Fibroblast of mammary gland (primary cell): ENCODE results near the gene ECEL1.

Experiments
- DNase-seq: peaks from one replicate; pipeline ENCODE4 v3.0.0-alpha.2; 2010; ENCODE audit warnings: low read depth
- H3K4me3 ChIP-seq: 2 replicates; pipeline ENCODE4 v1.5.1; 2011; ENCODE audit warnings: low read depth, mild to moderate bottlenecking, low read length, moderate library complexity; ENCODE audit not compliant: control insufficient read depth
- TF ChIP-seq, protein P1 (sequence below): conservative IDR thresholded peaks from 2 replicates; pipeline ENCODE4 v1.5.1; 2011; ENCODE audit warnings: low read depth, low read length, inconsistent platforms; ENCODE audit not compliant: control insufficient read depth, insufficient read depth

Gene ECEL1

DNA sequence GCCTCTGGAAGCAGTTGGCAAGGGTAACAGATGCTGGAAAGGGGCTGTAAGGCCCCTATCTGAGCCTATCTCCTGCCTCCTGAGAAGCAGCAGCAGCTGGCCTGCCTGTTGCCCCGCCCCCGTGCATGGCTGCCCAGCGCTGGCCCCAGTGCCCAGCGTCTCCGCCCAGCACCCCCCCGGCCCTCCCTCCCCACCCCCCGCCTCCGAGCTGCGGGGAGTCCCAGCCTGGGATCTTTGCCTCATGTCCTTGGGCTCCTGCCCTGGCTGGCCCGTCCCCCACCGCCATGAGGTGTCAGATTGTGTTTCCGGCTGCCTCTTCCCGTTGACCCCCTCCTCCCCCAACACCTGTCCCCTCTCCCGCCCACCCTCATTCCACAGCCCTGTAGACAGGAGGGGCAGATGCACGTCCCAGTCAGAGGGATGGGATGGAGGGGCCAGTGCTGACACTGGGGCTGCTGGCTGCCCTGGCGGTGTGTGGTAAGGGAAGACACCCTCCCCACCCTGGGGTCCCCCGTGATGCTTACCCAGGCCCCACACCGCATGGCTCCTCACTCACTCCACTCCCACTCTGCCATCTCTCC is 38.2 kb upstream of the ECEL1 start, which contains the start of gene CHRND:
TSS of gene CHRND (plus strand) at position 370 of the 581 bp plus-strand sequence. CDS start at position 426, 56 bp downstream.
- H3K4me3 ChIP-seq = no peak within 1 kb of the TSS
- TF ChIP-seq, protein P1, sequence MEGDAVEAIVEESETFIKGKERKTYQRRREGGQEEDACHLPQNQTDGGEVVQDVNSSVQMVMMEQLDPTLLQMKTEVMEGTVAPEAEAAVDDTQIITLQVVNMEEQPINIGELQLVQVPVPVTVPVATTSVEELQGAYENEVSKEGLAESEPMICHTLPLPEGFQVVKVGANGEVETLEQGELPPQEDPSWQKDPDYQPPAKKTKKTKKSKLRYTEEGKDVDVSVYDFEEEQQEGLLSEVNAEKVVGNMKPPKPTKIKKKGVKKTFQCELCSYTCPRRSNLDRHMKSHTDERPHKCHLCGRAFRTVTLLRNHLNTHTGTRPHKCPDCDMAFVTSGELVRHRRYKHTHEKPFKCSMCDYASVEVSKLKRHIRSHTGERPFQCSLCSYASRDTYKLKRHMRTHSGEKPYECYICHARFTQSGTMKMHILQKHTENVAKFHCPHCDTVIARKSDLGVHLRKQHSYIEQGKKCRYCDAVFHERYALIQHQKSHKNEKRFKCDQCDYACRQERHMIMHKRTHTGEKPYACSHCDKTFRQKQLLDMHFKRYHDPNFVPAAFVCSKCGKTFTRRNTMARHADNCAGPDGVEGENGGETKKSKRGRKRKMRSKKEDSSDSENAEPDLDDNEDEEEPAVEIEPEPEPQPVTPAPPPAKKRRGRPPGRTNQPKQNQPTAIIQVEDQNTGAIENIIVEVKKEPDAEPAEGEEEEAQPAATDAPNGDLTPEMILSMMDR = no peak
- no peak for DNase-seq

DNA sequence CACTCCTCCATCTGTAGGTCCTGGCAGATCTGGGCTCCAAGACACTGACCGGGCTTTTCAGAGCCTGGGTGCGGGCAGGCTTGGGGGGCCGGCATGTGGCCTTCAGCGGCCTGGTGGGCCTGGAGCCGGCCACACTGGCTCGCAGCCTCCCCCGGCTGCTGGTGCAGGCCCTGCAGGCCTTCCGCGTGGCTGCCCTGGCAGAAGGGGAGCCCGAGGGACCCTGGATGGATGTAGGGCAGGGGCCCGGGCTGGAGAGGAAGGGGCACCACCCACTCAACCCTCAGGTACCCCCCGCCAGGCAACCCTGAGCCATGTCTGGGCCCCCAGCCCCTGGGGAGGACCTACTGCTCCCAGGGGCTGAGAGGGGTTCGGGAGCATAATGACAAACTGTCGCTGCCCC is 37.6 kb upstream of the ECEL1 start:
- DNase-seq = no peak
- H3K4me3 ChIP-seq = no peak overlapping the region
- TF ChIP-seq, protein P1 = no peak

DNA sequence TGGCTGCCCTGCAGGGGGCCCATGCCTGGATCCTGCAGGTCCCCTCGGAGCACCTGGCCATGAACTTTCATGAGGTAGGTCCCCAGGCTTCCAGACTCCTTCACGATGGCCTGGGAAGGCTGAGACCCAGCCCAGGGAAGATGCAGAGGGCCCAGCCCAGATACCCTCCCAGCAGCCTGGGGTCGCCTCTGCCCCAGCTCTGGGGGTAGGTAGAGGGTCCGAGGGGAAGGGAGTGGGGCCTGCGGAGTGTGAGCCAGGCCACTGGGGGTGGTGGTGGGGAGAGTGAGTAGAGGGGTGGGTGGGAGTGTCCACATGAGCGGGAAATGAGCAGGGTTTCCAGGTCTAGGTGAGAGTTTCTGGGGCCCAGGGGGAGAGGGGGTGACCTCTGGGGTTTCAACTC is 37.1 kb upstream of the ECEL1 start:
- H3K4me3 ChIP-seq = no peak overlapping the region
- TF ChIP-seq, protein P1 = no peak
- DNase-seq = no peak

DNA sequence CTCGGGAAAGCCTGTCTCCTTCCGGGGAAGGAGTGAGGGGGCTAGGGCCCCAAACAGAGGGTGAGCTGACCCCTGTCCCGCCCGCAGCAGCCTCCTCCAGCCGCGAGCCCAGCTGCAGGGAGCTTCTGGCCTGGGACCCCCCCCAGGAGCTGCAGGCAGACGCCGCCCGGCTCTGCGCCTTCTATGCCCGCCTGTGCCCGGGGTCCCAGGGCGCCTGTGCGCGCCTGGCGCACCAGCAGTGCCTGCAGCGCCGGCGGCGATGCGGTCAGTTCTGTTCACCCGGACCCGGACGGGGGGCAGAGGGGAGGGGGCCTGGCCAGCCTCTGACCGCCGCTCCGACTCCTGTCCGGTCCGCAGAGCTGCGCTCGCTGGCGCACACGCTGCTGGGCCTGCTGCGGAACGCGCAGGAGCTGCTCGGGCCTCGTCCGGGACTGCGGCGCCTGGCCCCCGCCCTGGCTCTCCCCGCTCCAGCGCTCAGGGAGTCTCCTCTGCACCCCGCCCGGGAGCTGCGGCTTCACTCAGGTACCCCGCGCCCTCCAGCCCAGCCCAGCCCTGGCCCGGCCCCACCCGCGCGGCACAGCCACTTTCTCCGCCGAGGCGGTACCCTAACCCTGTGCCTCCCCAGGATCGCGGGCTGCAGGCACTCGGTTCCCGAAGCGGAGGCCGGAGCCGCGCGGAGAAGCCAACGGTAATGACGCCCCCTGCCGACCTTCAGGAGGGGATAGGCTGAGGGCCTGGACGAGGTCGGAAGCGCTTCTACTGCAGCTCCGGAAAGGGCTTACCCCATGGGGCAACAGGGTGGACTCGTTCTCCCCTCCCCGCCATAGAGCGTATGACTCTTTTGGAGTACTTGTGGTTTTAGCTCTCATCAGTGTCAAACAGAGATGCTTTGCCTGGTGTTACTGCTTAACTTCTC is 36.3 kb upstream of the ECEL1 start:
- peak; percentile 25 for DNase-seq
- no peak overlapping the region for H3K4me3 ChIP-seq
- TF ChIP-seq, protein P1 = no peak

DNA sequence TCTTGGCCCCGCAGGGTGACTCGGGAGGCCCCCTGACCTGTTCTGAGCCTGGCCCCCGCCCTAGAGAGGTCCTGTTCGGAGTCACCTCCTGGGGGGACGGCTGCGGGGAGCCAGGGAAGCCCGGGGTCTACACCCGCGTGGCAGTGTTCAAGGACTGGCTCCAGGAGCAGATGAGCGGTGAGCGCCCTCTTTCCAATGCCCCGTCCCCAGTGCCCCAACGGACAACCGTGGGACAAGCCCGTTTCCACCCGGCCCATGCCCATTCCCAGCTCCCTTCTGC is 35.7 kb upstream of the ECEL1 start:
- no peak for DNase-seq
- no peak overlapping the region for H3K4me3 ChIP-seq
- TF ChIP-seq, protein P1 = no peak

DNA sequence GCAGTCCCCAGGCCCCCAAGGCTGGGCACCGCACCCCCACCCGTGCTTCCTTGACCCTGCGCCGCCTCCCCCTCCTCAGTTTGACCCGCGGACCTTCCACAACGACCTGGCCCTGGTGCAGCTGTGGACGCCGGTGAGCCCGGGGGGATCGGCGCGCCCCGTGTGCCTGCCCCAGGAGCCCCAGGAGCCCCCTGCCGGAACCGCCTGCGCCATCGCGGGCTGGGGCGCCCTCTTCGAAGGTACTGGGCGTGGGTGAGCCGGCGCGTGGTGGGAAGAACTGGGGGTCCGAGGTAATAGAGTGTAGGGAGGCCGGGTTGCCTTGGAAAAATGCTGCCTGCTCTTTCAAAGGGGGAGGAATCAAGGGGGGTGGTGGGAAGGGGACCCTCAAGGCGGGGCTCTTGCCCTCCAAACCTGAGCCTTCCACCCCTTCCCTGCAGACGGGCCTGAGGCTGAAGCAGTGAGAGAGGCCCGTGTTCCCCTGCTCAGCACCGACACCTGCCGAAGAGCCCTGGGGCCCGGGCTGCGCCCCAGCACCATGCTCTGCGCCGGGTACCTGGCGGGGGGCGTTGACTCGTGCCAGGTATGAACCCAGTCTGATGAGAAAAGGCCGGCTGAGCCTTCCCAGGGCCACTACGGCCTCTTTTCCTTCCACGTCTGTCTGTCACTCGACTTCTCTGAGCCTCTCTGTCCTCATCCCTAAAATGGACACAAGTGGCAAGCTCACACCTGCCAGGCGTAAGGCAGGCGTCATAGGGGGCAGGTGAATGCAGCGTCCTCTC is 35.2 kb upstream of the ECEL1 start:
- TF ChIP-seq, protein P1 = no peak
- no peak overlapping the region for H3K4me3 ChIP-seq
- DNase-seq = no peak
